B cell (primary cell): Measurements from ENCODE around the gene CACNA1D. TPM values are rescaled to one million over a fixed set of nuclear protein-coding genes. Genes with fewer than 3 reads are reported as not detected.

Source experiments
- ATAC-seq: fragments of 200-7000 bp; cut with Tn5 transposase; one replicate; pipeline ENCODE4 v1.10.0; 2021; ENCODE audit warnings: low read depth, mild to moderate bottlenecking, moderate number of reproducible peaks, moderate library complexity
- CTCF ChIA-PET: fragments of 350-600 bp; sonication (Branson Sonifier 250); formaldehyde crosslinking; loops from one replicate; lab custom pipeline; 2021; ENCODE audit warnings: antibody characterized with exemption, inconsistent platforms; lab: Charles Lee
- POLR2A ChIA-PET: fragments of 350-600 bp; sonication (Branson Sonifier 250); formaldehyde crosslinking; loops from one replicate; lab custom pipeline; 2021; ENCODE audit warnings: antibody characterized with exemption; lab: Charles Lee
- DNase-seq: peaks from one replicate; pipeline ENCODE4 v3.0.0; 2013
- H2AFZ ChIP-seq: 2 replicates; pipeline ENCODE4 v1.6.1; 2012; ENCODE audit warnings: mild to moderate bottlenecking, low read depth, low read length; ENCODE audit not compliant: insufficient read depth, poor library complexity, severe bottlenecking
- H3K27ac ChIP-seq, 2 donors: 1 replicate in 1 of 2; 2 replicates in 1 of 2; pipeline ENCODE4 v1.5.1; 2012 to 2013; ENCODE audit warnings: low read length in 2 of 2, mild to moderate bottlenecking in 2 of 2, moderate library complexity in 1 of 2
- H3K27me3 ChIP-seq, 4 experiments: fragments of 200-600 bp in 1 of 4; sonication (generic) in 1 of 4; replicated peaks in 1 of 4; 1 replicate in 2 of 4; 2 replicates in 2 of 4; pipeline versions ENCODE4 v1.6.1 to v1.7.0; 2013 to 2016; ENCODE audit warnings: low read length in 3 of 4, mild to moderate bottlenecking in 2 of 4, mixed read lengths in 1 of 4, moderate library complexity in 1 of 4; ENCODE audit not compliant: insufficient read depth in 4 of 4, control insufficient read depth in 3 of 4; ENCODE audit errors: control extremely low read depth in 1 of 4
- H3K36me3 ChIP-seq, 2 experiments: replicated peaks in 1 of 2; 1 replicate in 1 of 2; 2 replicates in 1 of 2; pipeline versions ENCODE4 v1.6.1 to v1.7.1; 2013; ENCODE audit warnings: low read length in 1 of 2; ENCODE audit not compliant: insufficient read depth in 2 of 2, control insufficient read depth in 1 of 2; ENCODE audit errors: control extremely low read depth in 1 of 2, extremely low read depth in 1 of 2
- H3K4me1 ChIP-seq, 2 donors: fragments of 200-600 bp in 1 of 2; sonication (generic) in 1 of 2; 1 replicate in 1 of 2; 2 replicates in 1 of 2; pipeline versions ENCODE4 v1.5.1 to v1.6.1; 2013 to 2017; ENCODE audit warnings: low read length in 2 of 2; ENCODE audit not compliant: control insufficient read depth in 2 of 2, insufficient read depth in 2 of 2
- H3K4me2 ChIP-seq: replicated peaks from 2 replicates; pipeline ENCODE3; 2012; ENCODE audit warnings: mild to moderate bottlenecking, low read depth, low read length; ENCODE audit not compliant: poor library complexity, severe bottlenecking
- H3K4me3 ChIP-seq, 5 experiments: fragments of 200-600 bp in 1 of 5; sonication (generic) in 1 of 5; 1 replicate in 3 of 5; 2 replicates in 2 of 5; pipeline versions ENCODE4 v1.5.1 to v1.7.0; 2011 to 2016; ENCODE audit warnings: low read length in 4 of 5, mild to moderate bottlenecking in 4 of 5, low read depth in 2 of 5, control low read depth in 1 of 5, moderate library complexity in 1 of 5; ENCODE audit not compliant: insufficient read depth in 1 of 5; ENCODE audit errors: control extremely low read depth in 1 of 5, extremely low read depth in 1 of 5
- H3K79me2 ChIP-seq: fragments of 200-600 bp; sonication (generic); one replicate; pipeline ENCODE4 v1.6.0; 2016; ENCODE audit warnings: low read length; ENCODE audit not compliant: control insufficient read depth, insufficient read depth
- H3K9ac ChIP-seq: fragments of 200-600 bp; sonication (generic); 2 replicates; pipeline ENCODE4 v1.6.1; 2017; ENCODE audit warnings: mild to moderate bottlenecking, low read length, moderate library complexity
- H3K9me3 ChIP-seq, 3 donors: one replicate each; pipeline versions ENCODE4 v1.6.1 to v1.7.1; 2013; ENCODE audit warnings: low read length in 2 of 3; ENCODE audit not compliant: control insufficient read depth in 2 of 3, insufficient read depth in 1 of 3; ENCODE audit errors: control extremely low read depth in 1 of 3
- H4K20me1 ChIP-seq: 2 replicates; pipeline ENCODE4 v1.6.0; 2012; ENCODE audit warnings: mild to moderate bottlenecking, low read length; ENCODE audit not compliant: insufficient read depth, control insufficient read depth, poor library complexity, severe bottlenecking
- H3K27ac Mint-ChIP-seq: one replicate; pipeline ENCODE4 v1.8.0; 2021; ENCODE audit warnings: mixed read lengths
- H3K27me3 Mint-ChIP-seq: one replicate; pipeline ENCODE4 v1.8.0; 2021; ENCODE audit warnings: mixed read lengths
- H3K4me1 Mint-ChIP-seq: one replicate; pipeline ENCODE4 v1.8.0; 2021; ENCODE audit warnings: mixed read lengths
- H3K4me3 Mint-ChIP-seq: one replicate; pipeline ENCODE4 v1.8.0; 2021; ENCODE audit warnings: mixed read lengths
- H3K9me3 Mint-ChIP-seq: one replicate; pipeline ENCODE4 v1.8.0; 2022; ENCODE audit warnings: mixed read lengths; ENCODE audit not compliant: insufficient read depth
- EZH2 ChIP-seq: IDR thresholded peaks from 2 replicates; pipeline ENCODE4 v1.6.1; 2012; ENCODE audit warnings: borderline replicate concordance, low read depth, mild to moderate bottlenecking, moderate library complexity, low read length; ENCODE audit not compliant: insufficient read depth, poor library complexity, severe bottlenecking
- WGBS: methylation state at CpG from one replicate; pipeline ENCODE4 v1.1.5; 2013; ENCODE audit warnings: missing lambda C conversion rate; ENCODE audit not compliant: insufficient coverage; 5-methylcytosine and 5-hydroxymethylcytosine counted together
- intact Hi-C: fragments of 100-400 bp; cut with micrococcal nuclease; formaldehyde crosslinking; loops from one replicate; pipeline ENCODE4 v1.10.0; 2022
- polyA plus RNA-seq: library from polyadenylated mRNA; depleted of rRNA; stranded (reverse); fragments of >200 nt; gene quantifications from 2 replicates; pipeline ENCODE4 v1.2.3, GENCODE V29; 2012
- total RNA-seq, 2 donors: library from RNA; stranded (reverse); fragments of 120-200 nt in 1 of 2; gene quantifications; 1 replicate in 1 of 2; 2 replicates in 1 of 2; pipeline versions ENCODE4 v1.2.3 to v1.2.4, GENCODE V29; 2013 to 2022
- TF ChIP-seq, protein P1 (sequence below): fragments of 200-600 bp; IDR thresholded peaks from one replicate; pipeline ENCODE4 v1.8.0; 2022; ENCODE audit warnings: antibody characterized with exemption, mild to moderate bottlenecking

Gene CACNA1D
- total and polyA plus RNA-seq, 2 donors (not counting 1 experiment from before 2014, with no cell fraction given): 0.06 to 0.07 TPM

- H4K20me1 ChIP-seq: no peaks in the 10 kb centered on the region
- no peak overlapping the region for H3K4me3 Mint-ChIP-seq
- no peaks in the 10 kb centered on the region for H3K9me3 ChIP-seq
- CTCF ChIA-PET: no interaction called here
- no peak overlapping the region for H3K27ac Mint-ChIP-seq
- no peaks in the 10 kb centered on the region for H3K4me1 Mint-ChIP-seq
- ATAC-seq (no peak), DNase-seq (no peak)
- no peak overlapping the region for H3K4me3 ChIP-seq
- H3K9me3 Mint-ChIP-seq: no peaks in the 10 kb centered on the region
- POLR2A ChIA-PET: no interaction called here
- intact Hi-C loops: no loop called here
- no peak overlapping the region for H3K9ac ChIP-seq
- H3K4me2 ChIP-seq: no peak overlapping the region
- no peak overlapping the region for H2AFZ ChIP-seq
- H3K4me1 ChIP-seq: no peaks in the 10 kb centered on the region
- WGBS: no CpG with 5 or more reads among the region's 5 CpGs
- H3K27ac ChIP-seq: no peak overlapping the region
- peaks cover 10% of the 10 kb centered on the region for H3K27me3 Mint-ChIP-seq
- no peaks in the 10 kb centered on the region for H3K36me3 ChIP-seq
- H3K27me3 ChIP-seq: no peaks in the 10 kb centered on the region
- TF ChIP-seq EZH2: no peak
- H3K79me2 ChIP-seq: no peaks in the 10 kb centered on the region
These were observed 296.1 kb downstream of the CACNA1D start for GRCh38 chr3:53790470-53790869.

DNA sequence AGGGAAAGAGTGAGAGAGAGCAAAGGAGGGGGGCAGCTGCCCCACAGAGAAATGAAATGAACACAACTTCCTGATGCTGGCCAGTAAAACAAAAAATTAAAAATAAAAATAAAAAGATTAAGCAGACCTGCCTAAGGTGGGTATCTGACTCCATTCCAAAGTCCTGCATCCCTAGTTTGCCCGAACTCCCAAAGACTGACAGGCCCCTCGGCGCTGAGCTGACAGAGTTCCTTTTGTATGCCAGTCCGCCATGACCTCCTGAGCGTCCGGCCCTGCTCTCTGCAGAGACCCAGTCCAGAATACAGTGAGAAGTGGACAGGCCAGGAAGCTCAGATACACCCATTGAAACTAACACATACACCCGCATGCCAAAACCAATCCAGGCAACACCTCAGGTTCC is 296.9 kb downstream of the CACNA1D start:
- DNase-seq (no peak), ATAC-seq (no peak)
- no peaks in the 10 kb centered on the region for H3K4me1 ChIP-seq
- H3K4me3 ChIP-seq: no peak overlapping the region
- Mint-ChIP-seq H3K27ac (no peak overlapping the region), H3K27me3 (peaks cover 10% of the 10 kb centered on the region), H3K4me1 (no peaks in the 10 kb centered on the region), H3K4me3 (no peak overlapping the region), H3K9me3 (no peaks in the 10 kb centered on the region)
- H3K9ac ChIP-seq: no peak overlapping the region
- no peak overlapping the region for H3K27ac ChIP-seq
- H3K27me3 ChIP-seq: no peaks in the 10 kb centered on the region
- H3K9me3 ChIP-seq: no peaks in the 10 kb centered on the region
- no peak for TF ChIP-seq EZH2
- TF ChIP-seq, protein P1, sequence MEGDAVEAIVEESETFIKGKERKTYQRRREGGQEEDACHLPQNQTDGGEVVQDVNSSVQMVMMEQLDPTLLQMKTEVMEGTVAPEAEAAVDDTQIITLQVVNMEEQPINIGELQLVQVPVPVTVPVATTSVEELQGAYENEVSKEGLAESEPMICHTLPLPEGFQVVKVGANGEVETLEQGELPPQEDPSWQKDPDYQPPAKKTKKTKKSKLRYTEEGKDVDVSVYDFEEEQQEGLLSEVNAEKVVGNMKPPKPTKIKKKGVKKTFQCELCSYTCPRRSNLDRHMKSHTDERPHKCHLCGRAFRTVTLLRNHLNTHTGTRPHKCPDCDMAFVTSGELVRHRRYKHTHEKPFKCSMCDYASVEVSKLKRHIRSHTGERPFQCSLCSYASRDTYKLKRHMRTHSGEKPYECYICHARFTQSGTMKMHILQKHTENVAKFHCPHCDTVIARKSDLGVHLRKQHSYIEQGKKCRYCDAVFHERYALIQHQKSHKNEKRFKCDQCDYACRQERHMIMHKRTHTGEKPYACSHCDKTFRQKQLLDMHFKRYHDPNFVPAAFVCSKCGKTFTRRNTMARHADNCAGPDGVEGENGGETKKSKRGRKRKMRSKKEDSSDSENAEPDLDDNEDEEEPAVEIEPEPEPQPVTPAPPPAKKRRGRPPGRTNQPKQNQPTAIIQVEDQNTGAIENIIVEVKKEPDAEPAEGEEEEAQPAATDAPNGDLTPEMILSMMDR: no peak
- H3K79me2 ChIP-seq: no peaks in the 10 kb centered on the region
- POLR2A ChIA-PET: no interaction called here
- CTCF ChIA-PET: no interaction called here
- no peak overlapping the region for H3K4me2 ChIP-seq
- H3K36me3 ChIP-seq: no peaks in the 10 kb centered on the region
- 91% methylated on average over 7 of the region's 7 CpGs for WGBS
- H4K20me1 ChIP-seq: no peaks in the 10 kb centered on the region
- H2AFZ ChIP-seq: no peak overlapping the region
- intact Hi-C loops: no loop called here
